K562 (cell line): ENCODE measurements around the gene BEST4. TPM values are rescaled to one million over a fixed set of nuclear protein-coding genes. Genes with fewer than 3 reads are reported as not detected.

ENCODE experiments used
- ATAC-seq: fragments of 200-7000 bp; cut with Tn5 transposase; 3 replicates; pipeline ENCODE4 v1.9.1; 2020; ENCODE audit warnings: moderate library complexity
- BruUV-seq: library from RNA; stranded (reverse); fragments of 400-500 nt; replicated peaks from 2 replicates; lab custom pipeline; 2021; lab: Mats Ljungman, UMichigan
- CTCF ChIA-PET: fragments of 300-600 bp; formaldehyde crosslinking; extraction: SDS; loops from one replicate; lab custom pipeline; 2021; ENCODE audit warnings: low intra/inter-chr PET ratio; lab: Yijun Ruan, JAX
- POLR2A ChIA-PET: fragments of 300-600, 350-650 bp; sonication (Branson Sonifier 250); formaldehyde crosslinking; extraction: SDS; loops from one replicate; lab custom pipeline; 2021; ENCODE audit warnings: antibody characterized with exemption, inconsistent platforms; lab: Yijun Ruan, JAX
- DNase-seq, 4 experiments: peaks; one replicate each; pipeline versions ENCODE4 v3.0.0 to v3.0.0-alpha.2; 2011 to 2018; ENCODE audit warnings: low spot score in 3 of 4, mixed read lengths in 3 of 4; ENCODE audit errors: extremely low read depth in 1 of 4
- FAIRE-seq: peaks from 2 replicates; lab custom pipeline; 2011; peaks lifted over from hg19 to GRCh38; lab: Jason Lieb, UNC
- H2AFZ ChIP-seq: 2 replicates; pipeline ENCODE4 v1.6.0; 2011; ENCODE audit warnings: low read depth, low read length, control low read depth, inconsistent platforms
- H3K27ac ChIP-seq: fragments of 200-600 bp; 3 replicates; pipeline ENCODE4 v1.8.0; 2011; ENCODE audit warnings: low read depth, mild to moderate bottlenecking, control low read depth, inconsistent platforms, low read length, moderate library complexity, mixed read lengths; ENCODE audit errors: extremely low read depth
- H3K27me3 ChIP-seq, 2 experiments: fragments of 300-600 bp in 1 of 2; 2 replicates in 1 of 2; 3 replicates in 1 of 2; pipeline versions ENCODE4 v1.6.0 to v1.8.0; 2011; ENCODE audit warnings: inconsistent platforms in 2 of 2, low read length in 2 of 2, mild to moderate bottlenecking in 1 of 2, mixed read lengths in 1 of 2, moderate library complexity in 1 of 2; ENCODE audit not compliant: control insufficient read depth in 2 of 2, insufficient read depth in 2 of 2
- H3K36me3 ChIP-seq: fragments of 300-600 bp; 3 replicates; pipeline ENCODE4 v1.8.0; 2011; ENCODE audit warnings: mild to moderate bottlenecking, low read length, inconsistent platforms; ENCODE audit not compliant: control insufficient read depth, insufficient read depth
- H3K4me1 ChIP-seq, 2 experiments: fragments of 200-600 bp in 1 of 2; replicated peaks in 1 of 2; 2 replicates in 1 of 2; 3 replicates in 1 of 2; pipeline versions ENCODE4 v1.5.1 to v1.8.0; 2011; ENCODE audit warnings: inconsistent platforms in 2 of 2, low read length in 2 of 2, mild to moderate bottlenecking in 1 of 2, mixed read lengths in 1 of 2, moderate library complexity in 1 of 2; ENCODE audit not compliant: control insufficient read depth in 2 of 2, insufficient read depth in 2 of 2
- H3K4me2 ChIP-seq: 2 replicates; pipeline ENCODE4 v1.6.1; 2011; ENCODE audit warnings: low read length, control low read depth, inconsistent platforms, mixed read lengths; ENCODE audit not compliant: insufficient read depth
- H3K4me3 ChIP-seq: fragments of 200-600 bp; sonication (generic), shearing (Covaris generic); 2 replicates; pipeline ENCODE4 v1.5.1; 2016; ENCODE audit warnings: control low read depth, inconsistent platforms
- H3K79me2 ChIP-seq: fragments of 200-600 bp; 3 replicates; pipeline ENCODE4 v1.8.0; 2011; ENCODE audit warnings: low read length, inconsistent platforms; ENCODE audit not compliant: control insufficient read depth, insufficient read depth
- H3K9ac ChIP-seq, 2 experiments: 2 replicates each; pipeline versions ENCODE4 v1.6.0 to v1.6.1; 2011; ENCODE audit warnings: low read depth in 2 of 2, low read length in 2 of 2, control low read depth in 1 of 2, inconsistent platforms in 1 of 2, mild to moderate bottlenecking in 1 of 2, mixed read lengths in 1 of 2; ENCODE audit not compliant: insufficient read depth in 1 of 2
- H3K9me1 ChIP-seq: one replicate; pipeline ENCODE4 v1.6.0; 2011; ENCODE audit warnings: inconsistent platforms, mild to moderate bottlenecking, low read length, moderate library complexity; ENCODE audit not compliant: control insufficient read depth, insufficient read depth
- H3K9me3 ChIP-seq: replicated peaks from 2 replicates; pipeline ENCODE4 v1.5.1; 2011; ENCODE audit warnings: low read depth, low read length, inconsistent platforms; ENCODE audit not compliant: control insufficient read depth, insufficient read depth
- H4K20me1 ChIP-seq: replicated peaks from 2 replicates; pipeline ENCODE4 v1.6.1; 2011; ENCODE audit warnings: low read length, inconsistent platforms, mixed read lengths; ENCODE audit not compliant: control insufficient read depth, insufficient read depth
- ARID1B ChIP-seq: fragments of 450-650 bp; IDR thresholded peaks from 2 replicates; pipeline ENCODE4 v1.6.1; 2016; ENCODE audit warnings: antibody characterized with exemption, mild to moderate bottlenecking, inconsistent platforms
- E2F1 ChIP-seq: sonication (generic); formaldehyde crosslinking; IDR thresholded peaks from 2 replicates; pipeline ENCODE4 v1.8.1; 2023; ENCODE audit warnings: mild to moderate bottlenecking, missing genetic modification reagents, moderate library complexity
- ETV6 ChIP-seq, 3 experiments: fragments of 150-350 bp in 1 of 3; sonication (generic) in 1 of 3; formaldehyde crosslinking in 1 of 3; IDR thresholded peaks; 2 replicates each; pipeline versions ENCODE4 v1.6.1 to v1.8.0; 2014 to 2022; ENCODE audit warnings: borderline replicate concordance in 2 of 3, low read depth in 2 of 3, antibody characterized with exemption in 1 of 3, low read length in 1 of 3, mild to moderate bottlenecking in 1 of 3, missing genetic modification reagents in 1 of 3
- KLF10 ChIP-seq: fragments of 250-450 bp; sonication (Bioruptor Pico); IDR thresholded peaks from 2 replicates; pipeline ENCODE4 v1.6.1; 2021; ENCODE audit warnings: matching md5 sums
- SMARCE1 ChIP-seq: fragments of 450-650 bp; IDR thresholded peaks from 2 replicates; pipeline ENCODE4 v1.7.1; 2016; ENCODE audit warnings: mild to moderate bottlenecking
- TFAM ChIP-seq: fragments of 250-450 bp; sonication (Bioruptor Pico); conservative IDR thresholded peaks from 2 replicates; pipeline ENCODE4 v1.5.0; 2021; ENCODE audit warnings: mild to moderate bottlenecking, moderate library complexity
- XRCC5 ChIP-seq: fragments of 200-400 bp; formaldehyde crosslinking; IDR thresholded peaks from 2 replicates; pipeline ENCODE4 v1.6.1; 2017; ENCODE audit warnings: low read depth, mild to moderate bottlenecking, low read length
- ZBTB5 ChIP-seq: fragments of 450-650 bp; IDR thresholded peaks from 2 replicates; pipeline ENCODE4 v1.6.1; 2017; ENCODE audit warnings: antibody characterized with exemption
- WGBS: fragments of 100-300 bp; shearing (Covaris generic); methylation state at CpG from one replicate; pipeline ENCODE4 v1.1.6; 2016; ENCODE audit warnings: low coverage, mixed read lengths; ENCODE audit not compliant: insufficient coverage; ENCODE audit errors: missing lambda C conversion rate; 5-methylcytosine and 5-hydroxymethylcytosine counted together
- in situ Hi-C: fragments of 300-500 bp; cut with MboI; formaldehyde crosslinking; loops from 4 replicates; pipeline ENCODE4 v1.15.0; 2018; ENCODE audit warnings: inconsistent platforms, mixed read lengths
- intact Hi-C: fragments of 100-400 bp; cut with micrococcal nuclease; formaldehyde crosslinking; loops from 2 replicates; pipeline ENCODE4 v1.14.2; 2022
- polyA plus RNA-seq, 8 experiments: library from polyadenylated mRNA; depleted of rRNA in 4 of 8; stranded (reverse) in 5 of 8; unstranded in 3 of 8; fragments of >200 nt; fragmentation: Nextera tagmentation in 2 of 8; fragmentation: Illumina TruSeq in 1 of 8; extraction: Ambion mirVana in 2 of 8; extraction: Trizol in 1 of 8; gene quantifications; 2 replicates each; pipeline versions ENCODE4 v1.2.1 to v1.2.3, GENCODE V29; 2011 to 2014; ENCODE audit warnings: inconsistent platforms in 1 of 8, missing spikeins in 1 of 8
- total RNA-seq, 7 experiments: library from RNA; depleted of rRNA in 6 of 7; stranded (reverse); fragments of >200 nt in 6 of 7; fragmentation: Illumina TruSeq in 2 of 7; extraction: Trizol in 2 of 7; gene quantifications; 2 replicates each; pipeline versions ENCODE4 v1.2.1 to v1.2.3, GENCODE V29; 2011 to 2021; ENCODE audit warnings: low replicate concordance in 1 of 7
- TF ChIP-seq, protein P1 (sequence below): fragments of 450-650 bp; formaldehyde crosslinking; IDR thresholded peaks from 2 replicates; pipeline ENCODE4 v1.4.0; 2020; ENCODE audit warnings: mild to moderate bottlenecking, moderate library complexity
- TF ChIP-seq, protein P2 (sequence below), 2 experiments: IDR thresholded peaks; 2 replicates each; pipeline ENCODE4 v1.6.1; 2012; ENCODE audit warnings: improper control_type of control experiment in 2 of 2, low read depth in 2 of 2, low read length in 2 of 2, borderline replicate concordance in 1 of 2

The BEST4 gene
- total and polyA plus RNA-seq, 9 of the 15 experiments (the other 6 are each of a cell fraction or from before 2014, with no cell fraction given), result 0.07 to 0.11 TPM; not detected in 7

GRCh38 chr1:44807364-44808062, 19.5 kb upstream of the BEST4 start:
- Histone ChIP-seq H3K4me3 (peak overlapping the region; percentile 30; the same call in 1 of the 2 replicates), H4K20me1 (no peaks in the 10 kb centered on the region), H3K9me1 (peaks cover 6% of the 10 kb centered on the region), H2AFZ (peak overlapping the region; percentile 96), H3K9me3 (no peaks in the 10 kb centered on the region), H3K27ac (peak overlapping the region; percentile 100), H3K27me3 (no peaks in the 10 kb centered on the region), H3K36me3 (peaks cover 43% of the 10 kb centered on the region; the same call in 2 of the 3 replicates), H3K4me2 (peak overlapping the region; percentile 80), H3K79me2 (peaks cover 16% of the 10 kb centered on the region; the same call in 1 of the 3 replicates), H3K4me1 (peaks cover 59 to 72% of the 10 kb centered on the region in 2 experiments), H3K9ac (peak overlapping the region; percentile 86 to 92)
- in situ Hi-C loops (loop anchor here (10.0 kb wide), 1 partner anchor 687 kb away; the partner anchor contains the start of gene TESK2), intact Hi-C loops (loop anchor here (1.0 to 10.0 kb wide), 3 partner anchors 12 to 205 kb away; partner anchors contain the start of gene UROD)
- BruUV-seq, result no TSS peak
- ATAC-seq (peak; percentile 84), DNase-seq (peak; percentile 86 to 99 (median 90)), FAIRE-seq (peak; percentile 100)
- POLR2A ChIA-PET, result interaction anchor here (0.6 to 16.9 kb wide), 22 partner anchors 7 to 1112 kb away, joined by 3 to 594 read pairs (median 4); partner anchors contain the start of genes BEST4, HECTD3, PLK3 and RNU5D-1
- WGBS, result 1% methylated on average over 16 of the region's 16 CpGs
- CTCF ChIA-PET, result no interaction called here
- TF ChIP-seq E2F1 (CRISPR knock-in tag) (peak; percentile 85), KLF10 (0 out of 2 replicates have a peak, but pooled peaks have one; percentile 62), ZBTB5 (no peak), ARID1B (peak; percentile 83), XRCC5 (peak; percentile 78), TFAM (no peak), SMARCE1 (peak; percentile 91), ETV6 (IDR thresholded peaks at IDR 0.05; ENCODE audit: borderline replicate concordance in 1 of 2, low read depth in 2 of 2, low read length in 1 of 2) (peak; percentile 97 to 99), ETV6 (CRISPR knock-in tag; IDR thresholded peaks at IDR 0.05; ENCODE audit: borderline replicate concordance) (peak; percentile 52; the same call in 1 of the 2 replicates)
- TF ChIP-seq, protein P1, sequence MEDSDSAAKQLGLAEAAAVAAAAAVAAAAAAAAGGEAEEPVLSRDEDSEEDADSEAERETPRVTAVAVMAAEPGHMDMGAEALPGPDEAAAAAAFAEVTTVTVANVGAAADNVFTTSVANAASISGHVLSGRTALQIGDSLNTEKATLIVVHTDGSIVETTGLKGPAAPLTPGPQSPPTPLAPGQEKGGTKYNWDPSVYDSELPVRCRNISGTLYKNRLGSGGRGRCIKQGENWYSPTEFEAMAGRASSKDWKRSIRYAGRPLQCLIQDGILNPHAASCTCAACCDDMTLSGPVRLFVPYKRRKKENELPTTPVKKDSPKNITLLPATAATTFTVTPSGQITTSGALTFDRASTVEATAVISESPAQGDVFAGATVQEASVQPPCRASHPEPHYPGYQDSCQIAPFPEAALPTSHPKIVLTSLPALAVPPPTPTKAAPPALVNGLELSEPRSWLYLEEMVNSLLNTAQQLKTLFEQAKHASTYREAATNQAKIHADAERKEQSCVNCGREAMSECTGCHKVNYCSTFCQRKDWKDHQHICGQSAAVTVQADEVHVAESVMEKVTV (CRISPR knock-in tag), result 0 out of 2 replicates have a peak, but pooled peaks have one; percentile 15
- TF ChIP-seq, protein P2, sequence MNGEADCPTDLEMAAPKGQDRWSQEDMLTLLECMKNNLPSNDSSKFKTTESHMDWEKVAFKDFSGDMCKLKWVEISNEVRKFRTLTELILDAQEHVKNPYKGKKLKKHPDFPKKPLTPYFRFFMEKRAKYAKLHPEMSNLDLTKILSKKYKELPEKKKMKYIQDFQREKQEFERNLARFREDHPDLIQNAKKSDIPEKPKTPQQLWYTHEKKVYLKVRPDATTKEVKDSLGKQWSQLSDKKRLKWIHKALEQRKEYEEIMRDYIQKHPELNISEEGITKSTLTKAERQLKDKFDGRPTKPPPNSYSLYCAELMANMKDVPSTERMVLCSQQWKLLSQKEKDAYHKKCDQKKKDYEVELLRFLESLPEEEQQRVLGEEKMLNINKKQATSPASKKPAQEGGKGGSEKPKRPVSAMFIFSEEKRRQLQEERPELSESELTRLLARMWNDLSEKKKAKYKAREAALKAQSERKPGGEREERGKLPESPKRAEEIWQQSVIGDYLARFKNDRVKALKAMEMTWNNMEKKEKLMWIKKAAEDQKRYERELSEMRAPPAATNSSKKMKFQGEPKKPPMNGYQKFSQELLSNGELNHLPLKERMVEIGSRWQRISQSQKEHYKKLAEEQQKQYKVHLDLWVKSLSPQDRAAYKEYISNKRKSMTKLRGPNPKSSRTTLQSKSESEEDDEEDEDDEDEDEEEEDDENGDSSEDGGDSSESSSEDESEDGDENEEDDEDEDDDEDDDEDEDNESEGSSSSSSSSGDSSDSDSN (IDR thresholded peaks at IDR 0.05; ENCODE audit: borderline replicate concordance in 1 of 2, low read depth in 2 of 2, low read length in 2 of 2), result peak in 1 of 2 experiments; percentile 11; a peak in 1 of 4 replicates
